ENCODE results near the gene PAPPA2. TPM values are rescaled to one million over a fixed set of nuclear protein-coding genes. Genes with fewer than 3 reads are reported as not detected.

Gene PAPPA2
- total RNA-seq, 4 donors from 2014 or later = 0.35 to 32.2 (median 1.1) TPM

GRCh38 chr1:176536588-176536987 lies 73.6 kb downstream of the PAPPA2 start:
- TF ChIP-seq CTCF (IDR thresholded peaks at IDR 0.05) (no peak), POLR2A (IDR thresholded peaks at IDR 0.05) (no peak)
- DNase-seq = no peak
- H3K4me3 ChIP-seq = no peak overlapping the region

GRCh38 chr1:176539018-176539417 lies 76.0 kb downstream of the PAPPA2 start:
- Histone ChIP-seq H3K36me3 (no peaks in the 10 kb centered on the region), H3K4me1 (no peaks in the 10 kb centered on the region), H3K27ac (no peak overlapping the region), H3K27me3 (no peaks in the 10 kb centered on the region), H3K4me3 (no peak overlapping the region), H3K9me3 (no peaks in the 10 kb centered on the region)
- DNase-seq = no peak
- TF ChIP-seq CTCF (IDR thresholded peaks at IDR 0.05) = no peak
- no peak for TF ChIP-seq POLR2A (IDR thresholded peaks at IDR 0.05)

More at GRCh38 chr1:176536588-176536987, 73.6 kb downstream of the PAPPA2 start:
- Histone ChIP-seq H3K27me3 (no peaks in the 10 kb centered on the region), H3K27ac (no peak overlapping the region), H3K36me3 (no peaks in the 10 kb centered on the region), H3K4me1 (no peaks in the 10 kb centered on the region), H3K9me3 (no peaks in the 10 kb centered on the region)

GRCh38 chr1:176540428-176540827 lies 77.5 kb downstream of the PAPPA2 start:
- TF ChIP-seq POLR2A (IDR thresholded peaks at IDR 0.05) (no peak), CTCF (IDR thresholded peaks at IDR 0.05) (no peak)
- Histone ChIP-seq H3K27ac (no peak overlapping the region), H3K36me3 (no peaks in the 10 kb centered on the region), H3K27me3 (no peaks in the 10 kb centered on the region), H3K9me3 (no peaks in the 10 kb centered on the region), H3K4me3 (no peak overlapping the region), H3K4me1 (no peaks in the 10 kb centered on the region)
- DNase-seq = no peak

GRCh38 chr1:176541663-176542062 lies 78.7 kb downstream of the PAPPA2 start:
- TF ChIP-seq POLR2A (IDR thresholded peaks at IDR 0.05) = no peak
- no peak for TF ChIP-seq CTCF (IDR thresholded peaks at IDR 0.05)
- Histone ChIP-seq H3K9me3 (no peaks in the 10 kb centered on the region), H3K27ac (no peak overlapping the region), H3K4me3 (no peak overlapping the region), H3K36me3 (no peaks in the 10 kb centered on the region), H3K27me3 (no peaks in the 10 kb centered on the region), H3K4me1 (no peaks in the 10 kb centered on the region)
- no peak for DNase-seq

GRCh38 chr1:176542352-176542751 lies 79.4 kb downstream of the PAPPA2 start:
- no peaks in the 10 kb centered on the region for H3K27me3 ChIP-seq
- H3K27ac ChIP-seq = no peak overlapping the region
- TF ChIP-seq POLR2A (IDR thresholded peaks at IDR 0.05) (no peak), CTCF (IDR thresholded peaks at IDR 0.05) (no peak)
- no peaks in the 10 kb centered on the region for H3K4me1 ChIP-seq
- H3K9me3 ChIP-seq = no peaks in the 10 kb centered on the region
- H3K4me3 ChIP-seq = no peak overlapping the region
- no peaks in the 10 kb centered on the region for H3K36me3 ChIP-seq
- DNase-seq = no peak
